HG02852 (cell line): ENCODE data around the gene BEGAIN.

Experiments
- ATAC-seq: cut with Tn5 transposase; IDR thresholded peaks from one replicate; pipeline ENCODE4 v1.9.1; 2021; ENCODE audit warnings: mild to moderate bottlenecking, moderate library complexity; ENCODE audit not compliant: unreplicated experiment

Gene BEGAIN

DNA sequence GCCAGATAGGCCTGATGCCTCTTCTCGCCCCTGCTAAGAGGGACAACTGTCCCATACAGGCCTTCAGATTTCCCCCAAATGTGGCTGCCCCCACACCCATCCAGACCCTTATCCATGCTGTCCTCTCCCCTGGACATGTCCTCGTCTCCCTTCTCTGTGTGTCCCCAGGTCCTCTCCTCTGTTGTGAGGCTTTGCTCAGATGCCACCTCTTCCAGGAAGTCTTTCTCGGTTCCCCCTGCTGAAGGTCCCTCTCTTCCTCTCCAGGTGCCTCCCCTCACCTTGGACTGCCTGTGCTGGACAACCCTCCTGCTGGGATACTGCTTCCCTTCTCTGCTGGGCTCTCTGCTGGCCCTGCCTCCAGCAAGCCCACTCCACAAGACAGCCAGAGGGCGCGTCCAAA is 33.7 kb downstream of the BEGAIN start:
- ATAC-seq = no peak

DNA sequence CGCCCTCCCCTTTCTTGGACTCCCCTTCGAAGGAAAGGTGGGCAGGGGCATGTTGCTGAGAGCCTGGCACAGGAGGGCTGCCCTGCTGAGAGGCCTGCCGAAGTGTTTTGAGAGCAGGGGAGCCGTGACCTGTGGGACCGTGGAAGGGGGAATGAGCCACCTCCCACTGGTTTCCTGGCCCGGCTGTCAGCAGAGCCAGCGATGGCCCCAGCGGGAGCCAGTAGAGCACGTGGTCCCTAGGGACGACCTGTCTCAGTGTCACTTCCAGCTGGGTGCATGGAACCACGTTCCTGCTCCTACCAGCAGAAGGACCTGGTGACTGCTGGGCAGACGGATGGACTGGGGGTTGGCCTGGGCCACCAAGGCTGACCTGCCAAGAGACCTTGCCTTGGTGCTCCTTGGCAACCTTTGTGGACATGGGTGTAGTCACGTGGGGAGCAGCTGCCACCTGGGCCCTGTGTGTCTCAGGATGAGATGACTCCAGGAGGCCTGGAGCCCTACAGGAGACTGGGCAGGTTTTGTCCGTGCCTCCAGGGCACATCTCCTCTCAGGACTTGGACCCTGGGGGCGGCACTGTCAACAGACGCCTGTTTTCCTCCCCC is 34.6 kb downstream of the BEGAIN start:
- no peak for ATAC-seq

DNA sequence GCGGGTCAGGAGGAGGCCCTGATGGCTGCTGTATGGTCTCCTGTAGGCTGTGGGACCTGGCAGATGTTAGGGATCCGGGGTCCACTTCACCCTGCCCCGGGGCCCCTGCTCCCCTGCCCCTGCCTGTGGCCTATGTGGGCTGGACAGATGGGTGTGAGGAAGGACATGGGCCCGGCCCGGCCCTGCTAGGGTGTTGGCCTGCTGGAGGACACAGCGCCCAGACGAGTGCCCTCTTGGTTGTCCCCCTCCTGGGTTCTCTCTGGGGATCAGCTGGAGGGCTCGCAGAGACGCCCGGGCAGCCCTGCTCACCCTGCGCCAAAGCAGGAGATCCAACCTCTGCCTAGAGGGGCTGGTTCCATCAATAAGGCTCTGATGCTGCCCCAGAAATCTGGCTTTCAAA is 36.2 kb downstream of the BEGAIN start:
- ATAC-seq = no peak

DNA sequence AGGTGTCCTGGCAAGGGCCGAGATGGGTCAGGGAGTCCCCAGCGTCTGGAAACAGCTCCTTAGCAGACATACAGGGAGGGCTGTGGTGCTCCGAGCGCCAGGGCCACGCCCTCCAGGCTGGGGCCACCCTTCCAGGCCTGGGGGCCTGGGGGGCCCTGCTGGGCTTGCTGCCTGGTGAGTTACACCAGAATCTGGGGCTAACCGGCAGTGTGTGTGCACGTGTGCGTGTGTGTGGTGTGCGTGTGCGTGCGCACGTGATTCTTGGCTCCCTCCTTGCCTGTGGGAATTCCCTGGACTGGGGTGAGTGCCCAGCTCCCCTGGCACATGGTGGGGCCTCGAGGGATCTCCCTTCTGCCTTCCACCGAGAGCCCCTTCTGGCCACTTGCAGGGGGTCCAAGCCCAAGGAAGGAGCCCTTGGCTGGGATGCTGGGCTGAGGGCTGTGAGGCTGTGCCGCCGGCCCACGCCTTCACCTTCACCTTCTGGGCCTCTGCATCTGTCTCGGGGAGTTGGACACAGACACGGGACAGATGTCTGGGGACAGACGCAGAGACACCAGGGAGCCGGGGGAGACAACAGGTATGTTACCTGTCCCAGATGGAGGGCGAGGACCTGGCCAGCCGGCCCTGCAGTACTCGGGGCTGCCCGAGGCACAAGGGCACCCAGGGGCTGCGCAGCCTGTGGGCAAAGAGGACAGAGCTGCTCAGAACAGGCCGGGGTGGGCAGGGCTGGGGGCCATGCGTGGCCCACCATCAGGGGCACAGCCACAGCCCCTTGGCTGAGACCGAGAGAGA is 37.2 kb downstream of the BEGAIN start:
- no peak for ATAC-seq

DNA sequence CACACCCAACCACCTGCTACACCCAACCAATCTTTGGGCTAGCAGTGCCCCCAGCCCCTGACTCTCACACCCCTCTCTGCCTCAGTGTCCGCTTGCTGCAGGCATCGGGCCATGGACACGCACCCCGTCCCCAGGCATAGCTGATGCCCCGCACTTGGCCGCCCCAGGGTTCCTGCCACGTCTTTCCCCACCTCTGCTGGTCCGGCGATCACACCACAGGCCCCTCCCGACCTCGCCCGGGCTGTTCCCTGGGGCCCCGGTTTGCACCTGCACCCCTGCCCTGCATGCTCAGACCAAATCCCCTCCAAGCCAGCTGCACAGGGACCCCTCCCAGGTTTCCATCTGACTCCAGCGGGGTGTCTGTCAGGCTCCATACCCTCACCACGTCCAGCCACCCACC is 38.3 kb downstream of the BEGAIN start:
- ATAC-seq = no peak

DNA sequence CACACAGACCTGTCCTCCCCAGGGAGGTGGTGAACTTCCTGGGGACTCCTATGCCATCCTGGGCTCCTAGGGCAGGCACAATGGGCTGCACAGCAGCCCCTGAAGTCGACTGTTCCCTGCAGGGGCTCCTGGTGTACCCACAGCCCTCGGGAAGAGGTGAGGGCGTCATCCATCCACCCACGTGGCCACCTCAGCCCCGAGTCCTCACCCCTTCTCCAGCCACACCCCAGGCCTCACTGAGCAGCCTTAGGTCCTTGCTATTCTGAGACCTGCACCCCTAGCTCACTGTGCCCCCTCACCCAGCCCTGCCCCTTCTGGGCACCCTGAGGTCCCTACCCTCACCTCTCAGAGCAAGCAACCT is 38.9 kb downstream of the BEGAIN start:
- ATAC-seq = no peak

DNA sequence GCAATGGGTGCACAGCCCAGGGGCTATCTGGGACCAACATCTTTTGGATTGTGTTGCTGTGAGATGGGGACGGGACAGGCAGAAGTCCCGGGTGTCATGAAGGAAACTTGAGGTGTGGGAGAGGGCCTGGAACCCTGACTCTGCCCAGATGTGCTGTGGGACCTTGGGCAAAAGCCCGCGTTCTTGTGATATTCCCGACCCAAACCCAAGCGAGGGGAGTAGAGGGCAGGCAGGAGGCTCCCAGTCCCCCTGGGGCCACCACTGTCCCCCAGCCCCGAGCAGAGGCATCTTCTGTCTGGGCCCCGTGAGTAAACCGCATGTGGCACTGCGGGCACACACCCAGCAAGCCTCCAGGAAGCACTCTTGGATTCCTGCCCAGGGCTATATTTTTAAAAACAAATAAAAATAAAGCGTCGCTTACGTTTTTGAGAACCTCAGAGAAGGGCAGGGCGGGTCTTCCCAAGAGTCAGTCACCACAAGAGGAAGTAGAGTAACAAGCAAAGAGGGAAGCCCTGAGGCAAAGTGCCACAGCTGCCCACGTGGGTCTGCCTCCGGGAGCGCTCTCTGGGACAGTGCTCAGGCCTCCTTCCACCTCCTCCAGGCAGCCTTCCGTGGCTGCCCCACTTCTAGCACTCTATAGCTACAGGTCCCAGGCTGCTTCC is 39.5 kb downstream of the BEGAIN start:
- no peak for ATAC-seq

DNA sequence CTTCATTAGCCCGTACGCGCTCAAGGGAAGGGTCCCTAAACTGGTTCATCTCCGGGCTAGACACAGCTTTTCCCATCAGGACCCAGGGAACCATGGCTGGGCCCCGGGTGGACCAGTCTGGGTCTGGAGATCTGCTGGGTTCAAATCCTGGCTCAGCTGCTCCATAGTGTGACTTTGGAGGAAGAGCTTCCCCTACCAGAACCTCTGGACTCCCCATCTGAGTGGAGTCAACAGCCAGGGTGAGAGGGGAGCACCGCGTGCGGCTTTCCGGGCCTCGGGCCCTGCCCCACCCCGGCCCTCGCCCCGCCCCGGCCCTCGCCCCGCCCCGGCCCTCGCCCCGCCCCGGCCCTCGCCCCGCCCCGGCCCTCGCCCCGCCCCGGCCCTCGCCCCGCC is 41.2 kb downstream of the BEGAIN start:
- no peak for ATAC-seq

DNA sequence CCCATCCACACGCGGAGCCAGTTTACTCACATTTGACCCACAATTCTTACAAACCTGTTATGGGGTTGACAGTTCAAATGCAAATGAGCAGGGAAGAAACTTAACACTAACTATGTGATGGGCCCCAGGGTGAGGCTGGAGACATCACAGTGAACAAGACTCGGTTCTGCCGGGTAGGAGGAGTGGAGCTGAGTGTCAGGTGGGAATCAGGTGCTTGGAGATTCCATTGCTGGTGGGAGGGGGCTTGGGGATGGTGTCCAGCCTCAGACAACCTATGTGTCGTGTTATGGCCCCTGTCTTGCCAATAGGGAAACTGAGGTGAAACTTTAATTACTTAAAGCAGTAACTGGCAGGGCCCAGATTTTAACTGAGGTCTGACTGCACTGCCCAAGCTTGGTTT is 41.9 kb downstream of the BEGAIN start:
- ATAC-seq = no peak

DNA sequence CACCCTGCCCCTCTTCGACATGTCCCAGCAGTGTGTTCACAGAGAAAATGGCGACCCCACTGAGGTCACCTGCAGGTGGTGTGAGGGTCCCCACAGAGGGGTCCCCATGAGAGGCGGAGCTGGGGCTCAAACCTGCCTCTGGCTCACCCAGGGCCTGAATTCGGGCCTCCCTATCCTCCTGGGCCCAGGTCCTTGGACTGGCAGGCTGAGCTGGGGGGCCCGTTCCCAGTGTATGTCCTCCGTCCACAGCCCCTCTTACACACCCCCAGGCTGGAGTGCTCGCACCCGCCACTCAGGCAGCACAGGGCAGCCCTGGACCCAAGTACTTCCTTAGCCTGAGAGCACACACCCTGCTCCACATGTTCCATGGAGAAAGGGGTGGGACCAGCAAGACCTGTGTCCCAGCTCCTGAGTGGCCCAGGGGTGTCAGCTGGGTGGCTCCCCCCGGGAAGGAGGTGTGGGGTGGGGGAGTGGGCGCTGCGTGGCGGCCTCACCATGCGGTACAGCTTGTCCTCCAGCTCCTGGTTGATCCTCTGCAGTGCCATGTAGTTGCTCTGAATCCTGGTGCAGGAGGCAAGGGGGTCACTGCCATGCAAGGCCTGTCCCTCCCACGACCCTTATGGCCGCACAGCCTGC is 42.6 kb downstream of the BEGAIN start:
- no peak for ATAC-seq

DNA sequence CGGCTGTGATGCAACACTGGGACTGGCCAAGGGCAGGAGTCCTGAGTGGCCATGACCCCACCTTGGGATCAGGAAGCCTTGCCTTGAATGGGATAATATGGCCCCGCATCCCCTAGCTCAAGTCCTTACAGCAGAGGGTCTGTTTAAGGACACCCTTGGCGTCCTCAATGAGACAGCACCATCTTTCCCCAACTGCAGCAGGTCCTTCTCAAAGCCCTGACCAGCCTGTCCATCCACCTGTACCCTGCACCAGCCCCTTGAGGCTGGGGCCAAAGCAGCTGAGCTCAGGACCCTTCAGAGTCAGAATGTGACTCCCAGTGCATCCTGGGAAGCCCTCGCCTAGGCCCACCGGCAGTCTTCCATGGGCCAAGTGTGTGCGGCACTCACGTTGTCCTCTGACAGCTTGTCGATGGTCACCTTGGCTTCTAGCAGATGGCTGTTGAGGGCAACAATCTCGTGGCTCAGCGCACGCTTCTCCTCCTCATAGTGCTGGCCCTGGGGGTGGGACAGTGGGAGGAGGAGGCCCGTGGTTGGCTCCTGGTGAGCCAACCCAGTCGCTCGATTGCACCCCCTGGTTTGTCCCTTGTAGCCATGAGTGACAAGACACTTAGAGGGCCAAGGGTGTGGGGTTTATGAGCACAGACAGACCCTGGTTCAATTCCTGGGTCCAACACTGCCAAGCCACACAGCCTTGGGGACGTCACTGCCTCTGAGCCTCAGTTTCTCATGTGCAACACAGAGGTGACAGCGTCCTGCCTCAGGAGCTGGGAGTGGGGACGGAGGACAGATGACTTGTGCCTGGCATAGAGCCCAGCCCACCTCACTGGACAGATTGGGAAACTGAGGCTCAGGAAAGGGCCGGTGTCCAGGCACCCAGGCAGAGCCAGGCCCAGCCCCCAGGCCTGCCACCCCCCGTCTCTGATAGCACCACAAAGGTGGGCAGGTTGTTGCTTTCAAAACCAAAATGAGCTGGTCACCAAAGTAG is 43.5 kb downstream of the BEGAIN start:
- no peak for ATAC-seq

DNA sequence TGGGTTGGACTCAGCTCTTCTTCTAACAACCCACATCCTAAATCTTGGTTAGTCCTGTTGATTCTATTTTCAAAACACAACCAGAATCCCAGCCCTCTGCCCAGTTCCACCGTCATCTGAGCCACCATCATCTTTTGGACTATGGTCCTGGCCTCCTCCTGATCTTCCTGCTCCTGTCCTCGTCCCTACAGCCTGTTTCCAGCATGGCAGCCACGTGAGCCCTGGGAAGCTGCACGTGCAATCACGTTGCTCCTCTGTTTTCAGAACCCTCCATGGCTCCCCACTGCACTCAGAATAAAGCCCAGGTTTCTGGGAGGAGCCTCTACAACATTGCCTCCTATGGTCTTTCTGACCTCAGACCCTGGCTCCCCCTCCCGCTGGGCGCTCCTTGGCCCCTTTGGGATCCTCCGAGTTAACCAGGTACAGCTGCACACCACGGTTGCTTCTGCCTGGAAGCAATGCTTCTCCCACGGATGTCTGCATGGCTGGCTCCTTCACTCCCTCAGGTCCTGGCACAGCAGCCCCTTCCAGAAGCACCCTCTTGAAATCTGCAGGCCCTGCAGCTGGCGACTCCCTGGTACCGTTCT is 44.5 kb downstream of the BEGAIN start:
- no peak for ATAC-seq

DNA sequence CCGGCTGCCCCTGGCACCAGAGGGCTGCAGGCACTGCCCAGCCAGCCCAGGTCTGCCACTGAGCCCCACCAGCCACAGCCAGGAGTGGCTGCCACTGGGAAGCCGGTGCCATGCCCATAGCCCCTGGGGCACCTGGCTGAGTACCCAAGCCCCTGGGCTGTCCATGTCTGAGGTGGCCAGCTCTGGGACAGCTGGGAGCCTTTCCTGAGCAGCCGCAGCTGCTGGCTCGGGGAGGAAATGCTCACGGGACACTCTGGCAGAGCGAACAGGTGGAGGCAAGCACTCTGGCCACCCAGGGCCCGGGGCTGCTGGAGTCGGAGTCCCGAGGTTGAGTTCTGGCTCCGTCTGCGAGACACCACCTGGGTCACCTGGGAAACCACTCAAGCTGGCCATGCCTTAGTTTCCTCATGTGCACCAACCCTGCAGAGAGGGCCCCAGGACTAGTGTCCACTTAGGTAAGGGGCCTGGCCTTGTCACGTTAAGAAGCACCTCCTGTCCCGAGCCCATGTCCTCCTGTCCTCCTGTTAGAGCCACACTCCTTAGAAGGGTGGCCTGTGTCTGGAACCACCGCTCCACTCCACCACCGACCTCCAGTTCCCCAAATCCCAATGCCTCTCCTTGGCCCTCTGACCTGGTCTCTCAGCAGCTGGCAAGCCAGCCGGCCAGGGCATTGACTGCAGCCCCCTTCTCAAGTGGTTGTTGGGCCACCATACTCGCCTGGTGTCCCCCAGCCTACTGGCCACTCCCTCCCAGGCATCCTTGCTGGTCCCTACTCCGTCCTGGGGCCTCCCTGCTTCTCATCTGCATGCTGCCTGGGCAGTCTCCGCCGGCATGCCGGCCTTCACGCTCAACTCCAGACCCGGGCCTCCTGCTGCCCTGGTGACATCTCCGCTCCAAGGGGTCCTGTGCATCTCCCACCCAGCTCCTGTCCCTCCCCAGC is 45.3 kb downstream of the BEGAIN start:
- ATAC-seq = no peak

DNA sequence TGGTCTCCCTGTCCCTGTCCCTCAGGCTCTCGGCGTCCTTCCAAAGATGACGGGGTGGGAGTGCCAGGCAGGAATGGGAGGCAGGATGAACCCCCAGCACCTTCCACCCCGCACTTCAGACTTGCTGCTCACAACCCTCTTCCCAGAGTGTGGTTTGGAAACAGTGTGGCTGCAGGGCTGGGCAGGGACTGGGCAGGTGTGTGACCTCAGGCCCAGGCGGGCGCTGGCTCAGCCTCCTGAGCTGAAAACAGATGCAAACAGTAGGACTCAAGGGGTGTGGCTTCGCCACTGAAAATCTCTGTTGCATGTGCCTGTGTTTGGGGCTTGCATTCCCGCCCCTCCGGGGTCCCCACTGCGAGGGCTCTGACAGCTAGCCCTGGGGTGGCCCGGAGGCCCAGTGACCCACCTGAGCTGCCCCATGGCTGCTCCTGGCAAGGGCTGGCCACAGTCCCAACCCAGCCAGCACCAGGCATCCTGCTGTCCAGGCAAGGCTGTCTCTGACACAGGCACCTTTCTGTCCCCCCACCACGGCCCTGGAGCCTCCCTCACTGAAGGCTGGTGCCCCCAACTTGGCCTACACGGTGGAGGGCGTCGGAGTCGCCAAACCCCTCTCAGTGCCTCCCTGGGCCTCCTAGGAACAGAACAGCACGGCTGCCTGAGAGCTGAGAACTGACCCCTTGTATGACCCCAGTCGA is 46.1 kb downstream of the BEGAIN start:
- ATAC-seq = no peak

DNA sequence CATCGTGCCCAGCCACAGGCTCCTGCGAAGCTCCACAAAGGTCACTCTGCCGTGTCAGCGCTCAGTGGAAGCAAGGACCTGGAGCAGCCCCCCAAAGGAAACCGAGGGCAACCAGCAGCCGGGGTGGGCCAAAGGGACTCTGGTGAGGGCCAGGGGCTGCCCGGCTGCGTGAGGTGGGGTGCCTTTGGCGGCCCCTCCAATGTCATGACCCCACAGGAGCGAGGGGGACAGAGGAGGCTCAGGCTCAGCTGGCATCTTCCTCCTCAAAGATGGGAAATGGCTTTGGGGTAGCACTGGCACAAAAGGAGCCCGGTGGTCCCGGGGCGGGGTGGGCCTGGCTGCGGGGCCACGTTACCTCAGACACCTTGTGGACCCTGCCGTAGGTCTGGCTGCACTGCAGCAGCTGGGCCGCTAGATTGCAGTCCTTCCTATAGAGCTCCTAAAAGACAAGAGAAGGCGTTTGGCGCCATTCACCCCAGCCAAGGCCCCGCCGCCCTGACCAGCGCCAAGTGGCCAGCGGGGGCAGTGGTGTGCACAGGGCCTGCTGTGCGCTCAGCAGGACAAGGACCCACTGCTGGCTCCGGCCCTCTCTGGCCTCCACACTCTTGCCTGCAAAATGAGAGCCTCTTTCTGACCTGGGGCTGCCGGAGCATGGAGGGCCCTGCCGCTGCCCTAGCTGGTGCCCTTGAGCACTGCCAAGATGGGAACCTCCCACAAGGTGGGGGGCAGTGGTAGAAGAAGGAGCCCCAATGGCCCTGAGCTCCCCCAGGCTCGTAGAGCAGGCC is 46.9 kb downstream of the BEGAIN start:
- ATAC-seq = no peak

DNA sequence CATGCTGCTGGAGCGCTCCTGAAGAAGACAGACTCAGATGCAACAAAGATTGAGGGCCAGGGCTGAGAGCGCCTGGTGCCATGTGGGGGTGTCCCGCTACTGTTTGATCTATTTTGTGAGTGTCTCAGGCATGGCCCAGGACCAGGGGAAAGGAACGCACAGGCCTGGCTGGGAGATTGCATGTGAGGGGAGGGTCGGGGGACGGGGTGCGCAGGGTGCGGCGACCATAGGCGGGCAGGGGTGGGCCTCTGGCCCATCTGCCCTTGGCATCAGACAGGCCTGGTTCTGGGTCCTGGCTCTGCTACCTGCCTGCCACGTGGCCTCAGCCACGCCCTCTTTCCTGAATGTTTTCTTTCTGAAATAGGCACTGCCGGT is 47.5 kb downstream of the BEGAIN start:
- ATAC-seq = no peak

DNA sequence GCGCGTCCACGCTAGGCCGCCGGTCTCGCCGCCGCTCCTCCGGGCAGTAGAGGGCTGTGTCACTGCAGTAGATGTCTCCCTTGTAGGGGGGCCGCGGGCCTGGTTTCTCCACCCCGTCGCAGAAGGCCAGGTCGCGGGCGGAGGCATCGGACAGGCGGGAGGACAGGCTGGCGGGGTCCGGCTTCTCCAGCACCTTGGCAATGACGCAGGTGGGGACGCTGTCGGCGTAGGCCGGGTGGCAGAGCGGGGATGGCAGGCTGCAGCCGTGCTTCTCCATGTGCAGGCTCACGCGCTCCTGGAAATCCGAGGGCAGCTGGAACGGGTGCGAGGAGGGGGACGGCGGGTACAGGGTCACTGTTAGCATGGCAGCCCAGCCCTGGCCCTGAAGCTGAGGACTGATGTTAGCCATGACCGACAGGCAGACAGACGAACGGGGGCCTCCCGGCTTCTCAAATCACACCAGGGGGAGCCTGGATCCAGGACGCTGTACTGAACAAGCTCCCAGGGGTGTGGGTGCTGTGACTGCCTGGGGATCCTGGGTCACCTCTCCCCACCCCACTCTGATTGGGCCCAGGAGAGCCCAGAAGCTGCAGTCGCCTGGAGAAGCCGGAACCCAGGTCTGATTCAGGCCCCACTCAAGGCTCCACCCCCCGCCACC is 48.1 kb downstream of the BEGAIN start:
- ATAC-seq = no peak
